Measurements from ENCODE around the gene SPECC1. TPM values are rescaled to one million over a fixed set of nuclear protein-coding genes. Genes with fewer than 3 reads are reported as not detected.

The SPECC1 gene
- polyA plus RNA-seq, 1 experiment = 13.0 TPM

DNA sequence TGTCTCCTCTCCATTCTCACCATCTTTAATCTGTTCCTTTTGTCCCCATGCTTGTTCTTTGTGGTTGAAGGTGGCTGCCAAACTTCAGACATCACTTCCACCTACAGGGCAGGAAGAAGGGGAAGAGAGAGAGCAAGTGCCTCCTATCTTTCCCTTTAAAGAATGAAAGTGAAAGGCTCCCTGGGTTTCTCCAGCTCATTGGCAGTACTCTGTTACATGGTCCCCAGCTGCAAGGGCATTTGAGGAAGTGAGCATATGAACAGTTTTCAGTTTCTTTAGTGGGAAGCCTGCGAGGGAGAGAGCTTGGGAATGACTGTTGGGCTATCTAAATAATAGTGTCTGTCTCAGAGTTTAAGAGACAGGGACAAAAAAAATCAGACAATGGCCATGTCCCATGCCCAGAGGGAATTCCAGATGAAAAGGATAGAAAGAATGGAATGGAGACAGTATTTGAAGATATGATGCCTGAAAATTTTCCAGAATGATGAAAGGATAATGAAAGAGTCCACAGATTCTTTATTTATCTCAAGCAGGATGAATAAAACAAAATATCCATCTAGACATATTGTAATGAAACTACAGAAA, 298.3 kb downstream of the SPECC1 start:
- CTCF ChIA-PET = no interaction called here
- Histone ChIP-seq H3K4me3 (ENCODE audit: low read depth, low read length) (no peak overlapping the region), H3K27me3 (ENCODE audit: control insufficient read depth, insufficient read depth, low read length) (no peaks in the 10 kb centered on the region), H3K36me3 (ENCODE audit: control insufficient read depth, insufficient read depth, low read length) (no peaks in the 10 kb centered on the region)
- no peak for DNase-seq (ENCODE audit: low read depth)
- TF ChIP-seq, protein P1, sequence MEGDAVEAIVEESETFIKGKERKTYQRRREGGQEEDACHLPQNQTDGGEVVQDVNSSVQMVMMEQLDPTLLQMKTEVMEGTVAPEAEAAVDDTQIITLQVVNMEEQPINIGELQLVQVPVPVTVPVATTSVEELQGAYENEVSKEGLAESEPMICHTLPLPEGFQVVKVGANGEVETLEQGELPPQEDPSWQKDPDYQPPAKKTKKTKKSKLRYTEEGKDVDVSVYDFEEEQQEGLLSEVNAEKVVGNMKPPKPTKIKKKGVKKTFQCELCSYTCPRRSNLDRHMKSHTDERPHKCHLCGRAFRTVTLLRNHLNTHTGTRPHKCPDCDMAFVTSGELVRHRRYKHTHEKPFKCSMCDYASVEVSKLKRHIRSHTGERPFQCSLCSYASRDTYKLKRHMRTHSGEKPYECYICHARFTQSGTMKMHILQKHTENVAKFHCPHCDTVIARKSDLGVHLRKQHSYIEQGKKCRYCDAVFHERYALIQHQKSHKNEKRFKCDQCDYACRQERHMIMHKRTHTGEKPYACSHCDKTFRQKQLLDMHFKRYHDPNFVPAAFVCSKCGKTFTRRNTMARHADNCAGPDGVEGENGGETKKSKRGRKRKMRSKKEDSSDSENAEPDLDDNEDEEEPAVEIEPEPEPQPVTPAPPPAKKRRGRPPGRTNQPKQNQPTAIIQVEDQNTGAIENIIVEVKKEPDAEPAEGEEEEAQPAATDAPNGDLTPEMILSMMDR (IDR thresholded peaks at IDR 0.05; ENCODE audit: insufficient read depth, low read depth, low read length) = no peak
- POLR2A ChIA-PET = no interaction called here

GRCh38 chr17:20310481-20310880, 301.3 kb downstream of the SPECC1 start:
- Histone ChIP-seq H3K27me3 (ENCODE audit: control insufficient read depth, insufficient read depth, low read length) (no peaks in the 10 kb centered on the region), H3K4me3 (ENCODE audit: low read depth, low read length) (no peak overlapping the region), H3K36me3 (ENCODE audit: control insufficient read depth, insufficient read depth, low read length) (peaks cover 2% of the 10 kb centered on the region; the same call in 1 of the 2 replicates)
- ChIA-PET POLR2A (no interaction called here), CTCF (interaction anchor here (0.7 to 3.4 kb wide), 2 partner anchors 83 to 147 kb away, joined by 3 to 20 read pairs; no protein-coding TSS in a partner anchor)
- DNase-seq (ENCODE audit: low read depth) = no peak
- TF ChIP-seq, protein P1 (IDR thresholded peaks at IDR 0.05; ENCODE audit: insufficient read depth, low read depth, low read length) = no peak

- Histone ChIP-seq H3K4me3 (ENCODE audit: low read depth, low read length) (no peak overlapping the region), H3K36me3 (ENCODE audit: control insufficient read depth, insufficient read depth, low read length) (peaks cover 2% of the 10 kb centered on the region; the same call in 1 of the 2 replicates), H3K27me3 (ENCODE audit: control insufficient read depth, insufficient read depth, low read length) (no peaks in the 10 kb centered on the region)
- CTCF ChIA-PET = no interaction called here
- DNase-seq (ENCODE audit: low read depth) = no peak
- POLR2A ChIA-PET = no interaction called here
- TF ChIP-seq, protein P1 (IDR thresholded peaks at IDR 0.05; ENCODE audit: insufficient read depth, low read depth, low read length) = no peak
These were observed 304.1 kb downstream of the SPECC1 start for GRCh38 chr17:20313306-20313705.

- Histone ChIP-seq H3K27me3 (ENCODE audit: control insufficient read depth, insufficient read depth, low read length) (no peaks in the 10 kb centered on the region), H3K36me3 (ENCODE audit: control insufficient read depth, insufficient read depth, low read length) (peaks cover 2% of the 10 kb centered on the region; the same call in 1 of the 2 replicates), H3K4me3 (ENCODE audit: low read depth, low read length) (no peak overlapping the region)
- CTCF ChIA-PET = interaction anchor here (9.4 kb wide), 1 partner anchor 88 kb away, joined by 113 read pairs; no protein-coding TSS in a partner anchor
- TF ChIP-seq, protein P1 (IDR thresholded peaks at IDR 0.05; ENCODE audit: insufficient read depth, low read depth, low read length) = no peak
- no peak for DNase-seq (ENCODE audit: low read depth)
- POLR2A ChIA-PET = no interaction called here
These were observed 304.7 kb downstream of the SPECC1 start for GRCh38 chr17:20313891-20314290.

GRCh38 chr17:20314834-20315233, 305.7 kb downstream of the SPECC1 start:
- TF ChIP-seq, protein P1 (IDR thresholded peaks at IDR 0.05; ENCODE audit: insufficient read depth, low read depth, low read length) = no peak
- Histone ChIP-seq H3K27me3 (ENCODE audit: control insufficient read depth, insufficient read depth, low read length) (no peaks in the 10 kb centered on the region), H3K36me3 (ENCODE audit: control insufficient read depth, insufficient read depth, low read length) (peaks cover 2% of the 10 kb centered on the region; the same call in 1 of the 2 replicates), H3K4me3 (ENCODE audit: low read depth, low read length) (no peak overlapping the region)
- POLR2A ChIA-PET = no interaction called here
- CTCF ChIA-PET = interaction anchor here (3.9 to 9.4 kb wide), 2 partner anchors 89 to 193 kb away, joined by 20 to 113 read pairs; no protein-coding TSS in a partner anchor
- DNase-seq (ENCODE audit: low read depth) = no peak
